Right lung (tissue), 5 donors: ENCODE results near the gene METTL22. TPM values are rescaled to one million over a fixed set of nuclear protein-coding genes. Genes with fewer than 3 reads are reported as not detected.

Experiments
- DNase-seq, 2 donors: peaks; one replicate each; pipeline ENCODE4 v3.0.0-alpha.2; 2013
- polyA plus RNA-seq, 5 donors: library from polyadenylated mRNA; unstranded; fragments of 120-200 nt; gene quantifications; one replicate each; pipeline versions ENCODE4 v1.2.1 to v1.2.3, GENCODE V29; 2013; ENCODE audit warnings: inconsistent platforms in 1 of 5, low replicate concordance in 1 of 5; ENCODE audit not compliant: insufficient read length in 5 of 5, insufficient read depth in 1 of 5

METTL22 gene
- polyA plus RNA-seq, 5 donors: 24.4 to 33.6 (median 26.8) TPM

GRCh38 chr16:8686879-8687278, 65.4 kb downstream of the METTL22 start:
- DNase-seq: no peak

- no peak for DNase-seq
These were observed 68.2 kb downstream of the METTL22 start for GRCh38 chr16:8689686-8690085.

- no peak for DNase-seq
These were observed 70.2 kb downstream of the METTL22 start for GRCh38 chr16:8691728-8692127.

GRCh38 chr16:8694795-8695728, 73.6 kb downstream of the METTL22 start:
- no peak for DNase-seq

GRCh38 chr16:8696880-8697279, 75.4 kb downstream of the METTL22 start:
- no peak for DNase-seq

GRCh38 chr16:8697965-8698364, 76.5 kb downstream of the METTL22 start:
- no peak for DNase-seq

Other genes with a start within 250 kb of the METTL22 start
- not detected for gene TMEM114, start 31.2 kb upstream of the METTL22 start, polyA plus RNA-seq
- gene ABAT, start 52.9 kb downstream of the METTL22 start, polyA plus RNA-seq: 10 to 100 TPM; 35.0 to 41.4 (median 35.4) TPM
- 10 to 100 TPM; 11.6 to 14.0 (median 12.7) TPM for gene TMEM186, start 175.9 kb downstream of the METTL22 start, polyA plus RNA-seq
- gene PMM2, start 176.1 kb downstream of the METTL22 start, polyA plus RNA-seq: 10 to 100 TPM; 19.9 to 24.6 (median 22.6) TPM
- gene CARHSP1, start 247.3 kb downstream of the METTL22 start, polyA plus RNA-seq: 100 to 1,000 TPM in 1 of 5 donors, 10 to 100 TPM in 4; 88.1 to 111 (median 90.1) TPM